Measurements from ENCODE around the gene EGLN2. TPM values are rescaled to one million over a fixed set of nuclear protein-coding genes. Genes with fewer than 3 reads are reported as not detected.
A peak's percentile ranks its signal among the peaks of the same experiment; 100 is the strongest.

Gene EGLN2
- total RNA-seq, 1 donor from 2014 or later = 83.4 TPM

GRCh38 chr19:40804783-40805242 lies 5.8 kb downstream of the EGLN2 start:
- Mint-ChIP-seq H3K27me3 (no peaks in the 10 kb centered on the region), H3K4me3 (peak overlapping the region; percentile 33), H3K27ac (peak overlapping the region; percentile 87), H3K36me3 (peaks cover 14% of the 10 kb centered on the region), H3K4me1 (ENCODE audit: unreplicated experiment) (peaks cover 54% of the 10 kb centered on the region), H3K9me3 (no peaks in the 10 kb centered on the region)
- no peak for DNase-seq (ENCODE audit: extremely low spot score, unreplicated experiment)
- no peak for TF ChIP-seq CTCF (conservative IDR thresholded peaks at IDR 0.05)

- H3K4me1 Mint-ChIP-seq (ENCODE audit: unreplicated experiment) = peaks cover 56% of the 10 kb centered on the region
- no peaks in the 10 kb centered on the region for H3K27me3 Mint-ChIP-seq
- no peak overlapping the region for H3K4me3 Mint-ChIP-seq
- H3K27ac Mint-ChIP-seq = peak overlapping the region; percentile 87
- no peak for DNase-seq (ENCODE audit: extremely low spot score, unreplicated experiment)
- H3K36me3 Mint-ChIP-seq = peaks cover 14% of the 10 kb centered on the region
- no peak for TF ChIP-seq CTCF (conservative IDR thresholded peaks at IDR 0.05)
- no peaks in the 10 kb centered on the region for H3K9me3 Mint-ChIP-seq
These were observed 6.4 kb downstream of the EGLN2 start for GRCh38 chr19:40805258-40805868.

GRCh38 chr19:40806423-40807146 lies 7.6 kb downstream of the EGLN2 start:
- Mint-ChIP-seq H3K4me3 (peak overlapping the region; percentile 86), H3K27ac (peak overlapping the region; percentile 97), H3K4me1 (ENCODE audit: unreplicated experiment) (peaks cover 64% of the 10 kb centered on the region), H3K9me3 (no peaks in the 10 kb centered on the region), H3K36me3 (peaks cover 19% of the 10 kb centered on the region), H3K27me3 (no peaks in the 10 kb centered on the region)
- DNase-seq (ENCODE audit: extremely low spot score, unreplicated experiment) = peak; percentile 93
- peak; percentile 96 for TF ChIP-seq CTCF (conservative IDR thresholded peaks at IDR 0.05)

GRCh38 chr19:40807147-40808020 lies 8.4 kb downstream of the EGLN2 start:
- TF ChIP-seq CTCF (conservative IDR thresholded peaks at IDR 0.05) = peak; percentile 48
- H3K27me3 Mint-ChIP-seq = no peaks in the 10 kb centered on the region
- no peaks in the 10 kb centered on the region for H3K9me3 Mint-ChIP-seq
- DNase-seq (ENCODE audit: extremely low spot score, unreplicated experiment) = no peak
- H3K4me1 Mint-ChIP-seq (ENCODE audit: unreplicated experiment) = peaks cover 61% of the 10 kb centered on the region
- H3K4me3 Mint-ChIP-seq = peak overlapping the region; percentile 86
- peaks cover 19% of the 10 kb centered on the region for H3K36me3 Mint-ChIP-seq
- H3K27ac Mint-ChIP-seq = peak overlapping the region; percentile 97

- Mint-ChIP-seq H3K27me3 (no peaks in the 10 kb centered on the region), H3K4me3 (peak overlapping the region; percentile 80), H3K9me3 (no peaks in the 10 kb centered on the region), H3K27ac (peak overlapping the region; percentile 97), H3K4me1 (ENCODE audit: unreplicated experiment) (peaks cover 61% of the 10 kb centered on the region), H3K36me3 (peaks cover 19% of the 10 kb centered on the region)
- TF ChIP-seq CTCF (conservative IDR thresholded peaks at IDR 0.05) = no peak
- DNase-seq (ENCODE audit: extremely low spot score, unreplicated experiment) = no peak
These were observed 9.0 kb downstream of the EGLN2 start for GRCh38 chr19:40808021-40808325.

Data from type B pancreatic cell (in vitro differentiated cells).